Measurements from ENCODE around the gene HSPA12B. TPM values are rescaled to one million over a fixed set of nuclear protein-coding genes. Genes with fewer than 3 reads are reported as not detected.

The HSPA12B gene
- total RNA-seq, 1 experiment from 2014 or later = 6.3 TPM

- TF ChIP-seq, protein P1, sequence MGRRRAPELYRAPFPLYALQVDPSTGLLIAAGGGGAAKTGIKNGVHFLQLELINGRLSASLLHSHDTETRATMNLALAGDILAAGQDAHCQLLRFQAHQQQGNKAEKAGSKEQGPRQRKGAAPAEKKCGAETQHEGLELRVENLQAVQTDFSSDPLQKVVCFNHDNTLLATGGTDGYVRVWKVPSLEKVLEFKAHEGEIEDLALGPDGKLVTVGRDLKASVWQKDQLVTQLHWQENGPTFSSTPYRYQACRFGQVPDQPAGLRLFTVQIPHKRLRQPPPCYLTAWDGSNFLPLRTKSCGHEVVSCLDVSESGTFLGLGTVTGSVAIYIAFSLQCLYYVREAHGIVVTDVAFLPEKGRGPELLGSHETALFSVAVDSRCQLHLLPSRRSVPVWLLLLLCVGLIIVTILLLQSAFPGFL (CRISPR knock-in tag; IDR thresholded peaks at IDR 0.05; ENCODE audit: borderline replicate concordance) = no peak
- TF ChIP-seq SMAD4 (CRISPR knock-in tag; IDR thresholded peaks at IDR 0.05) (no peak), ZNF671 (CRISPR knock-in tag; IDR thresholded peaks at IDR 0.05) (no peak)
Measured at GRCh38 chr20:3691897-3692296, 40.6 kb upstream of the HSPA12B start (continued).

DNA sequence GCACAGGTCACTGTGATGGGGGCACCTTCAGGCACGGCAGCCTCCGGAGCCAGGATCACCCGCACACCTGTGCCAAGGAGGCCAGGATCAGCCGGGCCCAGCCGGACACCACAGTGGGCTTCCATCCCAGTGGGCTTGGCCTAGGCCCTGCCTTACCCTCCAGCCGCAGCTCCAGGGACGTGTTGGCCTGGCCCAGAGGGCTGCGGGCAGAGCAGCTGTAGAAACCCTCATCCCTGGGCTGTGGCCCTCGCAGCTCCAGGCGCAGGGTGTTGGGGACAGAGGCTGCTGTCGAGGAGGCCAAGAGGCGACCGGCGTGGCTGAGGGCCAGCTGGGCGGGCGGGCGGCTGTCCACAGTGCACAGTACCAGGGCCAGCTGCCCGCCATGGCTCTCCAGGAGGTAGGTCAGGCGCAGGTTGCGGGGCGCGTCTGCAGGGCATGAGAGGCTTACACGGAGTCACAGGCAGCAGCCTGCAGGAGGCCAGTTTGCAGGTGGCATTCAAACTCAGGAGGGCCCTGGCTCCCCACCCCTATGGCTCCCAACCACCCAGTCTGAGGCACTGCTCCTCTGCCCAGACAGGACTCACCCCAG, 39.7 kb upstream of the HSPA12B start:
- POLR2A ChIA-PET = no interaction called here
- Mint-ChIP-seq H3K4me3 (no peak overlapping the region), H3K4me1 (peaks cover 3% of the 10 kb centered on the region), H3K27ac (no peak overlapping the region), H3K27me3 (ENCODE audit: low read depth) (no peaks in the 10 kb centered on the region), H3K36me3 (no peaks in the 10 kb centered on the region), H3K9me3 (peaks cover 2% of the 10 kb centered on the region; the same call in 1 of the 2 replicates)
- CTCF ChIA-PET = interaction anchor here (1.1 to 1.8 kb wide), 3 partner anchors 18 to 57 kb away, joined by 3 to 6 read pairs (median 4); no protein-coding TSS in a partner anchor
- DNase-seq (ENCODE audit: low spot score) (no peak), ATAC-seq (no peak)
- TF ChIP-seq RELA (CRISPR knock-in tag; IDR thresholded peaks at IDR 0.05; ENCODE audit: borderline replicate concordance) (no peak), NFE2L1 (CRISPR knock-in tag; IDR thresholded peaks at IDR 0.05) (no peak), FOXJ3 (CRISPR knock-in tag; IDR thresholded peaks at IDR 0.05; ENCODE audit: borderline replicate concordance) (no peak), ZNF138 (CRISPR knock-in tag; conservative IDR thresholded peaks at IDR 0.05) (no peak), ZNF423 (CRISPR knock-in tag; IDR thresholded peaks at IDR 0.05) (no peak), TP53 (CRISPR knock-in tag; IDR thresholded peaks at IDR 0.05) (no peak), NR2C2 (CRISPR knock-in tag; IDR thresholded peaks at IDR 0.05) (no peak), SMAD4 (CRISPR knock-in tag; IDR thresholded peaks at IDR 0.05) (no peak), OVOL2 (CRISPR knock-in tag; IDR thresholded peaks at IDR 0.05; ENCODE audit: borderline replicate concordance) (no peak), GRHL2 (CRISPR knock-in tag; IDR thresholded peaks at IDR 0.05; ENCODE audit: insufficient replicate concordance, severe bottlenecking) (no peak)
- TF ChIP-seq, protein P2, sequence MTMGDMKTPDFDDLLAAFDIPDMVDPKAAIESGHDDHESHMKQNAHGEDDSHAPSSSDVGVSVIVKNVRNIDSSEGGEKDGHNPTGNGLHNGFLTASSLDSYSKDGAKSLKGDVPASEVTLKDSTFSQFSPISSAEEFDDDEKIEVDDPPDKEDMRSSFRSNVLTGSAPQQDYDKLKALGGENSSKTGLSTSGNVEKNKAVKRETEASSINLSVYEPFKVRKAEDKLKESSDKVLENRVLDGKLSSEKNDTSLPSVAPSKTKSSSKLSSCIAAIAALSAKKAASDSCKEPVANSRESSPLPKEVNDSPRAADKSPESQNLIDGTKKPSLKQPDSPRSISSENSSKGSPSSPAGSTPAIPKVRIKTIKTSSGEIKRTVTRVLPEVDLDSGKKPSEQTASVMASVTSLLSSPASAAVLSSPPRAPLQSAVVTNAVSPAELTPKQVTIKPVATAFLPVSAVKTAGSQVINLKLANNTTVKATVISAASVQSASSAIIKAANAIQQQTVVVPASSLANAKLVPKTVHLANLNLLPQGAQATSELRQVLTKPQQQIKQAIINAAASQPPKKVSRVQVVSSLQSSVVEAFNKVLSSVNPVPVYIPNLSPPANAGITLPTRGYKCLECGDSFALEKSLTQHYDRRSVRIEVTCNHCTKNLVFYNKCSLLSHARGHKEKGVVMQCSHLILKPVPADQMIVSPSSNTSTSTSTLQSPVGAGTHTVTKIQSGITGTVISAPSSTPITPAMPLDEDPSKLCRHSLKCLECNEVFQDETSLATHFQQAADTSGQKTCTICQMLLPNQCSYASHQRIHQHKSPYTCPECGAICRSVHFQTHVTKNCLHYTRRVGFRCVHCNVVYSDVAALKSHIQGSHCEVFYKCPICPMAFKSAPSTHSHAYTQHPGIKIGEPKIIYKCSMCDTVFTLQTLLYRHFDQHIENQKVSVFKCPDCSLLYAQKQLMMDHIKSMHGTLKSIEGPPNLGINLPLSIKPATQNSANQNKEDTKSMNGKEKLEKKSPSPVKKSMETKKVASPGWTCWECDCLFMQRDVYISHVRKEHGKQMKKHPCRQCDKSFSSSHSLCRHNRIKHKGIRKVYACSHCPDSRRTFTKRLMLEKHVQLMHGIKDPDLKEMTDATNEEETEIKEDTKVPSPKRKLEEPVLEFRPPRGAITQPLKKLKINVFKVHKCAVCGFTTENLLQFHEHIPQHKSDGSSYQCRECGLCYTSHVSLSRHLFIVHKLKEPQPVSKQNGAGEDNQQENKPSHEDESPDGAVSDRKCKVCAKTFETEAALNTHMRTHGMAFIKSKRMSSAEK (CRISPR knock-in tag; IDR thresholded peaks at IDR 0.05; ENCODE audit: borderline replicate concordance) = no peak

- Mint-ChIP-seq H3K27ac (no peak overlapping the region), H3K4me3 (no peak overlapping the region), H3K4me1 (no peaks in the 10 kb centered on the region), H3K9me3 (no peaks in the 10 kb centered on the region), H3K36me3 (no peaks in the 10 kb centered on the region), H3K27me3 (ENCODE audit: low read depth) (no peaks in the 10 kb centered on the region)
- ChIA-PET CTCF (interaction anchor here (0.6 to 8.0 kb wide), 6 partner anchors 13 to 161 kb away, joined by 3 to 70 read pairs (median 5); partner anchors contain the start of gene ADAM33), POLR2A (no interaction called here)
- no peak for TF ChIP-seq ZNF232 (CRISPR knock-in tag; IDR thresholded peaks at IDR 0.05)
- no peak for TF ChIP-seq ESRRA (CRISPR knock-in tag; IDR thresholded peaks at IDR 0.05; ENCODE audit: borderline replicate concordance)
- no peak for DNase-seq (ENCODE audit: low spot score)
- no peak for ATAC-seq
Measured at GRCh38 chr20:3693376-3693775, 39.1 kb upstream of the HSPA12B start.

DNA sequence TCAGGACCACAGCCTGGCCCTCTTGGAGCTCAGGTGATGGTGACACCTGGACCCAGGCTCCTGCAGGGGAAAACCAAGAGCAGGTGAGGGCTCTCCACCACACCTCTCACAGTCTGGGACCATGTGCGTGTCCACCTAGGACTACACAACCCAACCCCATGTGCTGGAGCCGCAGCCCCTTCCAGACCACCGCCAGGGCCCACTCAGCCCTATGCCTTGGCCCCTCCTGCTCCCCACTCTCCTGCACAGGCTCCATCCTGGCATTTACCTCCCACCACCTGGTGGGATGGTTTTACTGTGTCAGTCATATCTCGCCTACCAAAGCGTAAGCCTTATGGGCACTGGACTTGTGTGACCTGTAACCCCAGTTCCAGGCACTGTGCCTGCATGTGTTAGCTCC, 37.6 kb upstream of the HSPA12B start:
- DNase-seq (ENCODE audit: low spot score) = no peak
- ChIA-PET POLR2A (no interaction called here), CTCF (interaction anchor here (0.7 to 8.0 kb wide), 9 partner anchors 9 to 62 kb away, joined by 3 to 70 read pairs (median 7); partner anchors contain the start of gene ADAM33)
- Mint-ChIP-seq H3K4me1 (no peaks in the 10 kb centered on the region), H3K9me3 (no peaks in the 10 kb centered on the region), H3K27me3 (ENCODE audit: low read depth) (no peaks in the 10 kb centered on the region), H3K4me3 (no peak overlapping the region), H3K27ac (no peak overlapping the region), H3K36me3 (no peaks in the 10 kb centered on the region)
- ATAC-seq = no peak
- TF ChIP-seq ZNF396 (CRISPR knock-in tag; IDR thresholded peaks at IDR 0.05; ENCODE audit: borderline replicate concordance) (no peak), JUN (CRISPR knock-in tag; IDR thresholded peaks at IDR 0.05) (no peak), ATF3 (CRISPR knock-in tag; conservative IDR thresholded peaks at IDR 0.05) (no peak), ESRRA (CRISPR knock-in tag; IDR thresholded peaks at IDR 0.05; ENCODE audit: borderline replicate concordance) (no peak), NFYB (CRISPR knock-in tag; conservative IDR thresholded peaks at IDR 0.05; ENCODE audit: low read depth) (no peak), CREB1 (CRISPR knock-in tag; IDR thresholded peaks at IDR 0.05) (no peak), RORB (CRISPR knock-in tag; IDR thresholded peaks at IDR 0.05) (no peak), GABPB1 (CRISPR knock-in tag; IDR thresholded peaks at IDR 0.05) (no peak), ZNF232 (CRISPR knock-in tag; IDR thresholded peaks at IDR 0.05) (no peak)
- TF ChIP-seq, protein P3, sequence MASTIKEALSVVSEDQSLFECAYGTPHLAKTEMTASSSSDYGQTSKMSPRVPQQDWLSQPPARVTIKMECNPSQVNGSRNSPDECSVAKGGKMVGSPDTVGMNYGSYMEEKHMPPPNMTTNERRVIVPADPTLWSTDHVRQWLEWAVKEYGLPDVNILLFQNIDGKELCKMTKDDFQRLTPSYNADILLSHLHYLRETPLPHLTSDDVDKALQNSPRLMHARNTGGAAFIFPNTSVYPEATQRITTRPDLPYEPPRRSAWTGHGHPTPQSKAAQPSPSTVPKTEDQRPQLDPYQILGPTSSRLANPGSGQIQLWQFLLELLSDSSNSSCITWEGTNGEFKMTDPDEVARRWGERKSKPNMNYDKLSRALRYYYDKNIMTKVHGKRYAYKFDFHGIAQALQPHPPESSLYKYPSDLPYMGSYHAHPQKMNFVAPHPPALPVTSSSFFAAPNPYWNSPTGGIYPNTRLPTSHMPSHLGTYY (CRISPR knock-in tag; IDR thresholded peaks at IDR 0.05) = no peak
- TF ChIP-seq, protein P4, sequence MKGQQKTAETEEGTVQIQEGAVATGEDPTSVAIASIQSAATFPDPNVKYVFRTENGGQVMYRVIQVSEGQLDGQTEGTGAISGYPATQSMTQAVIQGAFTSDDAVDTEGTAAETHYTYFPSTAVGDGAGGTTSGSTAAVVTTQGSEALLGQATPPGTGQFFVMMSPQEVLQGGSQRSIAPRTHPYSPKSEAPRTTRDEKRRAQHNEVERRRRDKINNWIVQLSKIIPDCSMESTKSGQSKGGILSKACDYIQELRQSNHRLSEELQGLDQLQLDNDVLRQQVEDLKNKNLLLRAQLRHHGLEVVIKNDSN (CRISPR knock-in tag; IDR thresholded peaks at IDR 0.05) = no peak
